B cell (primary cell): ENCODE data around the gene NDUFA5.

Source experiments
- CTCF ChIP-seq: fragments of 200-600 bp; IDR thresholded peaks from one replicate; pipeline ENCODE4 v1.8.0; 2022; ENCODE audit warnings: antibody characterized with exemption, mild to moderate bottlenecking
- EZH2 ChIP-seq: IDR thresholded peaks from 2 replicates; pipeline ENCODE4 v1.6.1; 2012; ENCODE audit warnings: borderline replicate concordance, low read depth, mild to moderate bottlenecking, moderate library complexity, low read length; ENCODE audit not compliant: insufficient read depth, poor library complexity, severe bottlenecking

GRCh38 chr7:123600876-123601275 lies 43.3 kb upstream of the NDUFA5 start:
- no peak for TF ChIP-seq EZH2
- TF ChIP-seq CTCF: no peak
